ENCODE data around the gene RNF38.

RNF38 gene

DNA sequence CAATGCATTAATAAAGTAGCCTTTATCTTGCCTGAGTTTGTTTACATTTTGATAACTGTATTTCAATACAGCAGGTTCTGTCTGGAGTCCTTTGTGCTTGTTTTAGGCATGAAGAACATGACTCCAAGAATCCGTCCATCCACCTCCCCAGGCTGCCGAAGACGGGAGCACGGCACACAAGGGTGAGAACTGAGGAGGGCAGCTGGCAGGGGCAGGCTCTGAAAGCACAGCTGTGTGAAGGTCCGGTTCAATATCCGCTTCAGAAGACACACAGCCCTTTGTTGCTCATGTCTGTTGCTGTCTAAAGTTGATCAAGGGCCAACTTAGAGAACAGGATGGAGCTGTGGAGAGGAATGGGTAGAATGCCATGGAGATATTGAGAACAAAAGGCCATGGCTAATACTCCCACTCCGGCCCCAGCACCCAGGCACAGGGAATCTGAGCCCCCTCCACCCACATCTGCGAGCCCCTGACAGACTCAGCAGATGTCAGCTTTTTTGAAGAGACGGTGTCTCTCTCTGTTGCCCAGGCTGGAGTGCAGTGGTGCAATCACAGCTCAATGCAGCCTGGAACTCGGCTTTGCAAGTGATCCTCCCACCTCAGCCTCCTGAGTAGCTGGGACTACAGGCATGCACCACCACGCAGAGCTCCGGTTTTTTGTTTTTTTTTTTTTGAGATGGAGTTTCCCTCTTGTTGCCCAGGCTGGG lies 83.3 kb downstream of the RNF38 start:
- H3K4me2 ChIP-seq (ENCODE audit: low read length) = no peak overlapping the region

DNA sequence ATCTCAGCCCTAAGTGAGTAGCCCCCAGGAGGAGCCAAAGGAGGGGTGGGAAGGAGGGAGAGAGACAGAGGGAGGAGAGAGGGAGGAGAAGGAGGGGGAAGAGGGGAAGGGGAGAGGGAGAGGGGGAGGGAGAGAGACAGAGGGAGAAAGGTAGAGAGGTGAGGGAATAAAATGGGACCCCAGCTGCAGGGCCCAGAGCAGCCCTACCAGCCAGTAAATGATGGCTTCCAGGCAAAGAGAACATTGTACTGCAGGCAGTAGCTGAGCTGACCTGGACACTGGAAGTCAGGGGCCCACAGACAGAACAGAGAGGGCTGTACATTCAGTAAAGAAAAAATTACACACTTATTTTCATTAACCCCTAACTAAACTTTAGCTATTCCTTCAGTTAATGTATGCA lies 84.0 kb downstream of the RNF38 start:
- Histone ChIP-seq H3K79me2 (ENCODE audit: control insufficient read depth, low read length) (no peaks in the 10 kb centered on the region), H4K20me1 (ENCODE audit: control insufficient read depth, insufficient read depth, low read depth, low read length) (no peaks in the 10 kb centered on the region), H3K9me2 (replicated peaks; ENCODE audit: control insufficient read depth, low read length) (no peaks in the 10 kb centered on the region), H3K9me3 (ENCODE audit: control insufficient read depth, insufficient read depth, low read length) (no peaks in the 10 kb centered on the region), H3K4me2 (ENCODE audit: low read length) (no peak overlapping the region), H3K4me3 (ENCODE audit: low read length) (no peak overlapping the region), H3K27ac (ENCODE audit: low read depth, low read length) (no peak overlapping the region), H3K27me3 (ENCODE audit: control insufficient read depth, low read length) (peaks cover 18% of the 10 kb centered on the region), H3K4me1 (ENCODE audit: control insufficient read depth, low read length) (no peaks in the 10 kb centered on the region), H3K36me3 (ENCODE audit: control insufficient read depth, low read length) (no peaks in the 10 kb centered on the region), H3F3A (ENCODE audit: control insufficient read depth, insufficient read depth) (no peaks in the 10 kb centered on the region)
- TF ChIP-seq, protein P1, sequence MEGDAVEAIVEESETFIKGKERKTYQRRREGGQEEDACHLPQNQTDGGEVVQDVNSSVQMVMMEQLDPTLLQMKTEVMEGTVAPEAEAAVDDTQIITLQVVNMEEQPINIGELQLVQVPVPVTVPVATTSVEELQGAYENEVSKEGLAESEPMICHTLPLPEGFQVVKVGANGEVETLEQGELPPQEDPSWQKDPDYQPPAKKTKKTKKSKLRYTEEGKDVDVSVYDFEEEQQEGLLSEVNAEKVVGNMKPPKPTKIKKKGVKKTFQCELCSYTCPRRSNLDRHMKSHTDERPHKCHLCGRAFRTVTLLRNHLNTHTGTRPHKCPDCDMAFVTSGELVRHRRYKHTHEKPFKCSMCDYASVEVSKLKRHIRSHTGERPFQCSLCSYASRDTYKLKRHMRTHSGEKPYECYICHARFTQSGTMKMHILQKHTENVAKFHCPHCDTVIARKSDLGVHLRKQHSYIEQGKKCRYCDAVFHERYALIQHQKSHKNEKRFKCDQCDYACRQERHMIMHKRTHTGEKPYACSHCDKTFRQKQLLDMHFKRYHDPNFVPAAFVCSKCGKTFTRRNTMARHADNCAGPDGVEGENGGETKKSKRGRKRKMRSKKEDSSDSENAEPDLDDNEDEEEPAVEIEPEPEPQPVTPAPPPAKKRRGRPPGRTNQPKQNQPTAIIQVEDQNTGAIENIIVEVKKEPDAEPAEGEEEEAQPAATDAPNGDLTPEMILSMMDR (IDR thresholded peaks at IDR 0.05; ENCODE audit: low read depth, low read length, poor library complexity, severe bottlenecking) = no peak
- TF ChIP-seq EZH2phosphoT487 (IDR thresholded peaks at IDR 0.05; ENCODE audit: borderline replicate concordance, low read length) = no peak

More for the DNA sequence above, 83.3 kb downstream of the RNF38 start:
- no peaks in the 10 kb centered on the region for H3K4me1 ChIP-seq (ENCODE audit: control insufficient read depth, low read length)
- H3K27me3 ChIP-seq (ENCODE audit: control insufficient read depth, low read length) = peaks cover 18% of the 10 kb centered on the region
- no peaks in the 10 kb centered on the region for H3K79me2 ChIP-seq (ENCODE audit: control insufficient read depth, low read length)
- H3K36me3 ChIP-seq (ENCODE audit: control insufficient read depth, low read length) = no peaks in the 10 kb centered on the region
- TF ChIP-seq, protein P1 (IDR thresholded peaks at IDR 0.05; ENCODE audit: low read depth, low read length, poor library complexity, severe bottlenecking) = no peak
- no peak for TF ChIP-seq EZH2phosphoT487 (IDR thresholded peaks at IDR 0.05; ENCODE audit: borderline replicate concordance, low read length)
- H4K20me1 ChIP-seq (ENCODE audit: control insufficient read depth, insufficient read depth, low read depth, low read length) = no peaks in the 10 kb centered on the region
- no peaks in the 10 kb centered on the region for H3F3A ChIP-seq (ENCODE audit: control insufficient read depth, insufficient read depth)
- H3K4me3 ChIP-seq (ENCODE audit: low read length) = no peak overlapping the region
- H3K27ac ChIP-seq (ENCODE audit: low read depth, low read length) = no peak overlapping the region
- H3K9me2 ChIP-seq (replicated peaks; ENCODE audit: control insufficient read depth, low read length) = no peaks in the 10 kb centered on the region
- H3K9me3 ChIP-seq (ENCODE audit: control insufficient read depth, insufficient read depth, low read length) = no peaks in the 10 kb centered on the region

DNA sequence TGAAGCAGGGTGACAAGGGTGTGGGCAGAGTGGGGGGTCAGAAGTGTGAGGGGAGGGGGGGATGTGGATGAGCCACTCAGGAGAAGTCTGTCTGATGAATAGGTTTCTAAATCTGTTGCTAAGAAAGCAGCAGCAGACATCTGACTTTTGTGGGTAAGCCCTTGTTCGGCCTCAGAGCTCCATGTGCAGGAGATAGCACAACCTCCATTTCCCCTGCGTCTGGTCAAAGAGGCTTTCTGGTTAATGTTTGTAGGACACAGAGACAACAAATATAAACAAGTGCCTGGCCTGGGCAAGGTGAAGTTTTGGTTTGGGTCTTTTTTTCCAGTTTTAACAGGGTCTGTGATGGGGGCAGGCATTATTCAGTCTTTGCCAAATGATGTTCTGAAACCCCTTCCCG lies 84.8 kb downstream of the RNF38 start:
- Histone ChIP-seq H3K4me3 (ENCODE audit: low read length) (no peak overlapping the region), H3K79me2 (ENCODE audit: control insufficient read depth, low read length) (no peaks in the 10 kb centered on the region), H3K27me3 (ENCODE audit: control insufficient read depth, low read length) (peaks cover 18% of the 10 kb centered on the region), H3K9me3 (ENCODE audit: control insufficient read depth, insufficient read depth, low read length) (no peaks in the 10 kb centered on the region), H3K27ac (ENCODE audit: low read depth, low read length) (no peak overlapping the region), H4K20me1 (ENCODE audit: control insufficient read depth, insufficient read depth, low read depth, low read length) (no peaks in the 10 kb centered on the region), H3F3A (ENCODE audit: control insufficient read depth, insufficient read depth) (no peaks in the 10 kb centered on the region), H3K4me2 (ENCODE audit: low read length) (no peak overlapping the region), H3K9me2 (replicated peaks; ENCODE audit: control insufficient read depth, low read length) (no peaks in the 10 kb centered on the region), H3K36me3 (ENCODE audit: control insufficient read depth, low read length) (no peaks in the 10 kb centered on the region), H3K4me1 (ENCODE audit: control insufficient read depth, low read length) (no peaks in the 10 kb centered on the region)
- TF ChIP-seq, protein P1 (IDR thresholded peaks at IDR 0.05; ENCODE audit: low read depth, low read length, poor library complexity, severe bottlenecking) = no peak
- no peak for TF ChIP-seq EZH2phosphoT487 (IDR thresholded peaks at IDR 0.05; ENCODE audit: borderline replicate concordance, low read length)

All from DOHH2 (cell line).